ENCODE measurements around the gene ZNF536.

The ZNF536 gene

GRCh38 chr19:30563691-30564090, 191.5 kb downstream of the ZNF536 start:
- H3K9me3 ChIP-seq (ENCODE audit: control insufficient read depth, insufficient read depth, low read length), result no peaks in the 10 kb centered on the region

DNA sequence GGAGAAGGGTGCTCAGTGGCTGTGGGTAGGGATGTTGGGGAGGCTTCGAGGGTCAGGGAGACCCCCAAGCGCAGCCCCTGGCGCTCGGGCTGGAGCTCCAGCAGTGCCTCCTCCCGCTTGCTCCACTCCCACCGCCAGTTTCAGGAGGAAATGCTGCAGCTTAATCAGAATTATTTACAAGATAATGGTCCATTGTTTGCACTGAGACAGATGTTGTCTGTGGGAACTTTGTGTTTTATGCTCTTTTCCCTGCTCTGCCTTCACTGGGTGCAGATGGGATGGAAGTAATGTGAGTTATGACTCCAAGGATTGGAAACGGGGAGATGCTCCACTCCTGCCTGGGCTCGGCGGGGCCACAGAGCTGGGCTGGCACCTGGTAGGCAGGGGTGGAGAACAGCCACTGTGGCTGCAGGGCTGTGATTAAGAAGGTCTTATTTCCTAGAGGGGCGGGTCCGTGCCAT, 192.4 kb downstream of the ZNF536 start:
- Histone ChIP-seq H3K36me3 (ENCODE audit: insufficient read depth, low read length) (no peaks in the 10 kb centered on the region), H3K9me3 (ENCODE audit: control insufficient read depth, insufficient read depth, low read length) (no peaks in the 10 kb centered on the region), H3K4me1 (ENCODE audit: insufficient read depth, low read length) (peaks cover 13% of the 10 kb centered on the region), H3K9ac (ENCODE audit: low read depth, low read length) (no peak overlapping the region)

More at GRCh38 chr19:30563691-30564090, 191.5 kb downstream of the ZNF536 start:
- H3K4me1 ChIP-seq (ENCODE audit: insufficient read depth, low read length), result peaks cover 20% of the 10 kb centered on the region
- H3K9ac ChIP-seq (ENCODE audit: low read depth, low read length), result no peak overlapping the region
- no peaks in the 10 kb centered on the region for H3K36me3 ChIP-seq (ENCODE audit: insufficient read depth, low read length)

- Histone ChIP-seq H3K9ac (ENCODE audit: low read depth, low read length) (no peak overlapping the region), H3K9me3 (ENCODE audit: control insufficient read depth, insufficient read depth, low read length) (no peaks in the 10 kb centered on the region), H3K36me3 (ENCODE audit: insufficient read depth, low read length) (no peaks in the 10 kb centered on the region), H3K4me1 (ENCODE audit: insufficient read depth, low read length) (peaks cover 13% of the 10 kb centered on the region)
Measured at GRCh38 chr19:30565636-30566035, 193.5 kb downstream of the ZNF536 start.

GRCh38 chr19:30566681-30567420, 194.7 kb downstream of the ZNF536 start:
- H3K9ac ChIP-seq (ENCODE audit: low read depth, low read length), result no peak overlapping the region
- no peaks in the 10 kb centered on the region for H3K9me3 ChIP-seq (ENCODE audit: control insufficient read depth, insufficient read depth, low read length)
- no peaks in the 10 kb centered on the region for H3K36me3 ChIP-seq (ENCODE audit: insufficient read depth, low read length)
- H3K4me1 ChIP-seq (ENCODE audit: insufficient read depth, low read length), result peaks cover 13% of the 10 kb centered on the region

- Histone ChIP-seq H3K4me1 (ENCODE audit: insufficient read depth, low read length) (peaks cover 13% of the 10 kb centered on the region), H3K9me3 (ENCODE audit: control insufficient read depth, insufficient read depth, low read length) (no peaks in the 10 kb centered on the region), H3K36me3 (ENCODE audit: insufficient read depth, low read length) (no peaks in the 10 kb centered on the region), H3K9ac (ENCODE audit: low read depth, low read length) (no peak overlapping the region)
Measured at GRCh38 chr19:30567536-30568232, 195.5 kb downstream of the ZNF536 start.

GRCh38 chr19:30570194-30570593, 198.0 kb downstream of the ZNF536 start:
- Histone ChIP-seq H3K9ac (ENCODE audit: low read depth, low read length) (no peak overlapping the region), H3K9me3 (ENCODE audit: control insufficient read depth, insufficient read depth, low read length) (no peaks in the 10 kb centered on the region), H3K4me1 (ENCODE audit: insufficient read depth, low read length) (peaks cover 6% of the 10 kb centered on the region; the same call in 1 of the 2 replicates), H3K36me3 (ENCODE audit: insufficient read depth, low read length) (no peaks in the 10 kb centered on the region)

- H3K4me1 ChIP-seq (ENCODE audit: insufficient read depth, low read length), result no peaks in the 10 kb centered on the region
- no peaks in the 10 kb centered on the region for H3K9me3 ChIP-seq (ENCODE audit: control insufficient read depth, insufficient read depth, low read length)
- no peaks in the 10 kb centered on the region for H3K36me3 ChIP-seq (ENCODE audit: insufficient read depth, low read length)
- no peak overlapping the region for H3K9ac ChIP-seq (ENCODE audit: low read depth, low read length)
Measured at GRCh38 chr19:30577551-30578105, 205.4 kb downstream of the ZNF536 start.

- H3K36me3 ChIP-seq (ENCODE audit: insufficient read depth, low read length), result no peaks in the 10 kb centered on the region
- H3K9me3 ChIP-seq (ENCODE audit: control insufficient read depth, insufficient read depth, low read length), result no peaks in the 10 kb centered on the region
- H3K9ac ChIP-seq (ENCODE audit: low read depth, low read length), result no peak overlapping the region
- H3K4me1 ChIP-seq (ENCODE audit: insufficient read depth, low read length), result no peaks in the 10 kb centered on the region
Measured at GRCh38 chr19:30579419-30579818, 207.2 kb downstream of the ZNF536 start.

- H3K4me1 ChIP-seq (ENCODE audit: insufficient read depth, low read length), result no peaks in the 10 kb centered on the region
- H3K9me3 ChIP-seq (ENCODE audit: control insufficient read depth, insufficient read depth, low read length), result no peaks in the 10 kb centered on the region
- no peaks in the 10 kb centered on the region for H3K36me3 ChIP-seq (ENCODE audit: insufficient read depth, low read length)
- no peak overlapping the region for H3K9ac ChIP-seq (ENCODE audit: low read depth, low read length)
Measured at GRCh38 chr19:30580673-30581072, 208.5 kb downstream of the ZNF536 start.

GRCh38 chr19:30584090-30584489, 211.9 kb downstream of the ZNF536 start:
- Histone ChIP-seq H3K9me3 (ENCODE audit: control insufficient read depth, insufficient read depth, low read length) (no peaks in the 10 kb centered on the region), H3K4me1 (ENCODE audit: insufficient read depth, low read length) (no peaks in the 10 kb centered on the region), H3K9ac (ENCODE audit: low read depth, low read length) (no peak overlapping the region), H3K36me3 (ENCODE audit: insufficient read depth, low read length) (no peaks in the 10 kb centered on the region)

DNA sequence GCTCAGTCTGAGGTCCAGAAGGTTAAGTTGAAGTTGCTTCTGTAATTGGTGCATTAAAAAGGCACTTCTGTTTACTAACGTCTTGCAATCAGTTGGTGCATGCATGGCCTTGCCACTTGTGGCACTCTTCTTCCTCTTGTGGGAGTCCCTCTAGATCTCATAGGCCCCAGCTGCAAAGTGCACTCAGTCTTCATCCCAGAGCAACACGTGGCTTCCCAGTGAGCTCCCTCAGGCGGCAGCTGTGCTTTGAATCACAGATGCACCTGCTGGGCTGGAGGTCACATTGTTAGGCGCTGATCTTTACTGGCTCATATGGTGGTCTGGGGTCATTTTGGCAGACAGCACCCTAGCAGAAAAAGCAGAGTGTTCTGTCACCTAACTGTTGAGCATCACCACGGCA, 215.7 kb downstream of the ZNF536 start:
- no peak overlapping the region for H3K9ac ChIP-seq (ENCODE audit: low read depth, low read length)
- H3K36me3 ChIP-seq (ENCODE audit: insufficient read depth, low read length), result no peaks in the 10 kb centered on the region
- H3K4me1 ChIP-seq (ENCODE audit: insufficient read depth, low read length), result no peaks in the 10 kb centered on the region
- H3K9me3 ChIP-seq (ENCODE audit: control insufficient read depth, insufficient read depth, low read length), result no peaks in the 10 kb centered on the region

- no peak overlapping the region for H3K9ac ChIP-seq (ENCODE audit: low read depth, low read length)
- H3K4me1 ChIP-seq (ENCODE audit: insufficient read depth, low read length), result peaks cover 6% of the 10 kb centered on the region
- no peaks in the 10 kb centered on the region for H3K9me3 ChIP-seq (ENCODE audit: control insufficient read depth, insufficient read depth, low read length)
- H3K36me3 ChIP-seq (ENCODE audit: insufficient read depth, low read length), result no peaks in the 10 kb centered on the region
Measured at GRCh38 chr19:30590596-30591229, 218.5 kb downstream of the ZNF536 start.

DNA sequence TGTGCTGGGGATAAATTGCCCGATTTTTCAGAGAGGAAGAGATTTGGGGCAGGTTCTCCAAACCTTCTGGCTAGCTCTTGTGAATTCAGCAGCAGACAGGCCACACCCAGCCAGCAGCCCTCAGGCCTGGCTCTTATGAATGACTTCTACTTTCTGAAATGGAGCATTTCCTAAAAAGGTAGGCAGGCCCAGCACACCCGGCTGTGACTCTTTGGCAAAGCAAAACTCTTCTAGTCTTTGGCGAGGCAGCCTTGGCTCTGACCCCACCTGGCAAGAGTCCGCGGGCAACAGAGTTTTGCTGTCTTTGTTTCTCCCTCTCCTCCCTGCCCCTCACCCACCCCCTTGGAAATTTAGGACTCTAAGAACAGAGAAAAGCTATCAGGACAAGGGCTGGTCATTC, 221.2 kb downstream of the ZNF536 start:
- no peaks in the 10 kb centered on the region for H3K36me3 ChIP-seq (ENCODE audit: insufficient read depth, low read length)
- no peak overlapping the region for H3K9ac ChIP-seq (ENCODE audit: low read depth, low read length)
- peaks cover 14% of the 10 kb centered on the region for H3K4me1 ChIP-seq (ENCODE audit: insufficient read depth, low read length)
- no peaks in the 10 kb centered on the region for H3K9me3 ChIP-seq (ENCODE audit: control insufficient read depth, insufficient read depth, low read length)

- Histone ChIP-seq H3K9me3 (ENCODE audit: control insufficient read depth, insufficient read depth, low read length) (no peaks in the 10 kb centered on the region), H3K36me3 (ENCODE audit: insufficient read depth, low read length) (no peaks in the 10 kb centered on the region), H3K4me1 (ENCODE audit: insufficient read depth, low read length) (peaks cover 14% of the 10 kb centered on the region), H3K9ac (ENCODE audit: low read depth, low read length) (no peak overlapping the region)
Measured at GRCh38 chr19:30593975-30594745, 222.0 kb downstream of the ZNF536 start.
